DMS53 treated with DMSO at 0.1 percent for 48 hours (cell line): ENCODE measurements around the gene PRSS33.

Source experiments
- DNase-seq: peaks from one replicate; lab custom pipeline; 2025; ENCODE audit not compliant: unreplicated experiment; lab: John Stamatoyannopoulos, UW

Gene PRSS33

GRCh38 chr16:2743007-2743810, 44.2 kb downstream of the PRSS33 start:
- no peak for DNase-seq

GRCh38 chr16:2742323-2743006, 44.9 kb downstream of the PRSS33 start:
- no peak for DNase-seq

GRCh38 chr16:2741168-2741567, 46.2 kb downstream of the PRSS33 start:
- no peak for DNase-seq

GRCh38 chr16:2740476-2740875, 46.9 kb downstream of the PRSS33 start:
- no peak for DNase-seq

- no peak for DNase-seq
These were observed 47.5 kb downstream of the PRSS33 start for GRCh38 chr16:2739625-2740430.

GRCh38 chr16:2738615-2739014, 48.7 kb downstream of the PRSS33 start:
- no peak for DNase-seq

- DNase-seq, result no peak
These were observed 49.4 kb downstream of the PRSS33 start for GRCh38 chr16:2737895-2738418.

GRCh38 chr16:2737238-2737605, 50.1 kb downstream of the PRSS33 start:
- DNase-seq, result no peak

GRCh38 chr16:2736476-2737237, 50.7 kb downstream of the PRSS33 start:
- no peak for DNase-seq

GRCh38 chr16:2734844-2735515, 52.4 kb downstream of the PRSS33 start:
- DNase-seq, result no peak
